Osteocyte (in vitro differentiated cells): ENCODE data around the gene ESRP2. TPM values are rescaled to one million over a fixed set of nuclear protein-coding genes. Genes with fewer than 3 reads are reported as not detected.

Source experiments
- DNase-seq: peaks from one replicate; pipeline ENCODE4 v3.0.0; 2021; ENCODE audit warnings: mixed read lengths; ENCODE audit not compliant: unreplicated experiment; ENCODE audit errors: extremely low spot score
- H3K27ac Mint-ChIP-seq: one replicate; pipeline ENCODE4 v1.8.0; 2021; ENCODE audit warnings: mild to moderate bottlenecking, mixed read lengths; ENCODE audit not compliant: unreplicated experiment
- H3K27me3 Mint-ChIP-seq: one replicate; pipeline ENCODE4 v1.8.0; 2021; ENCODE audit warnings: mixed read lengths; ENCODE audit not compliant: unreplicated experiment
- H3K36me3 Mint-ChIP-seq: one replicate; pipeline ENCODE4 v1.8.0; 2021; ENCODE audit warnings: mixed read lengths; ENCODE audit not compliant: unreplicated experiment
- H3K4me1 Mint-ChIP-seq: one replicate; pipeline ENCODE4 v1.8.0; 2021; ENCODE audit warnings: mixed read lengths; ENCODE audit not compliant: unreplicated experiment
- H3K4me3 Mint-ChIP-seq: one replicate; pipeline ENCODE4 v1.8.0; 2021; ENCODE audit warnings: mild to moderate bottlenecking, moderate library complexity, mixed read lengths; ENCODE audit not compliant: unreplicated experiment
- H3K9me3 Mint-ChIP-seq: one replicate; pipeline ENCODE4 v1.8.0; 2021; ENCODE audit warnings: mixed read lengths; ENCODE audit not compliant: unreplicated experiment
- CTCF ChIP-seq: fragments of 200-600 bp; sonication (generic); IDR thresholded peaks from 2 replicates; pipeline ENCODE4 v1.5.0; 2021; ENCODE audit warnings: antibody characterized with exemption, mild to moderate bottlenecking, moderate library complexity
- total RNA-seq: library from RNA; stranded (reverse); gene quantifications from 2 replicates; pipeline ENCODE4 v1.2.1, GENCODE V29; 2021

The ESRP2 gene
- total RNA-seq, 1 donor from 2014 or later = 0.24 TPM

GRCh38 chr16:68255712-68256111 is 19.8 kb upstream of the ESRP2 start:
- no peaks in the 10 kb centered on the region for H3K27me3 Mint-ChIP-seq
- peaks cover 17% of the 10 kb centered on the region for H3K36me3 Mint-ChIP-seq
- no peak overlapping the region for H3K4me3 Mint-ChIP-seq
- no peak overlapping the region for H3K27ac Mint-ChIP-seq
- H3K4me1 Mint-ChIP-seq = peaks cover 21% of the 10 kb centered on the region
- H3K9me3 Mint-ChIP-seq = no peaks in the 10 kb centered on the region
- TF ChIP-seq CTCF = no peak
- no peak for DNase-seq

GRCh38 chr16:68253721-68254120 is 17.8 kb upstream of the ESRP2 start:
- no peak overlapping the region for H3K27ac Mint-ChIP-seq
- peaks cover 19% of the 10 kb centered on the region for H3K4me1 Mint-ChIP-seq
- no peak for TF ChIP-seq CTCF

GRCh38 chr16:68252383-68252782 is 16.5 kb upstream of the ESRP2 start:
- peaks cover 6% of the 10 kb centered on the region for H3K4me1 Mint-ChIP-seq
- no peak for TF ChIP-seq CTCF
- no peak for DNase-seq
- no peaks in the 10 kb centered on the region for H3K27me3 Mint-ChIP-seq
- H3K9me3 Mint-ChIP-seq = no peaks in the 10 kb centered on the region
- H3K36me3 Mint-ChIP-seq = peaks cover 18% of the 10 kb centered on the region
- H3K4me3 Mint-ChIP-seq = no peak overlapping the region
- no peak overlapping the region for H3K27ac Mint-ChIP-seq

More at GRCh38 chr16:68253721-68254120, 17.8 kb upstream of the ESRP2 start:
- Mint-ChIP-seq H3K36me3 (peaks cover 18% of the 10 kb centered on the region), H3K27me3 (no peaks in the 10 kb centered on the region), H3K4me3 (no peak overlapping the region), H3K9me3 (no peaks in the 10 kb centered on the region)
- no peak for DNase-seq

GRCh38 chr16:68251832-68252231 is 15.9 kb upstream of the ESRP2 start:
- no peak for DNase-seq
- Mint-ChIP-seq H3K36me3 (peaks cover 18% of the 10 kb centered on the region), H3K27ac (no peak overlapping the region), H3K4me3 (no peak overlapping the region), H3K9me3 (no peaks in the 10 kb centered on the region), H3K27me3 (no peaks in the 10 kb centered on the region), H3K4me1 (peaks cover 6% of the 10 kb centered on the region)
- TF ChIP-seq CTCF = no peak

GRCh38 chr16:68250951-68251350 is 15.0 kb upstream of the ESRP2 start:
- Mint-ChIP-seq H3K36me3 (peaks cover 18% of the 10 kb centered on the region), H3K27ac (no peak overlapping the region), H3K4me3 (no peak overlapping the region), H3K9me3 (no peaks in the 10 kb centered on the region), H3K4me1 (peaks cover 13% of the 10 kb centered on the region), H3K27me3 (no peaks in the 10 kb centered on the region)
- no peak for DNase-seq
- no peak for TF ChIP-seq CTCF
